HepG2 (cell line): ENCODE measurements around the gene SRPRB. TPM values are rescaled to one million over a fixed set of nuclear protein-coding genes. Genes with fewer than 3 reads are reported as not detected.

Experiments used
- ATAC-seq: fragments of 200-7000 bp; cut with Tn5 transposase; 3 replicates; pipeline ENCODE4 v1.9.1; 2020; ENCODE audit warnings: mild to moderate bottlenecking, moderate library complexity
- BruUV-seq: library from RNA; stranded (reverse); fragments of 400-500 nt; replicated peaks from 2 replicates; lab custom pipeline; 2021; lab: Mats Ljungman, UMichigan
- CTCF ChIA-PET: fragments of 300-600 bp; formaldehyde crosslinking; extraction: SDS; loops from one replicate; lab custom pipeline; 2021; ENCODE audit warnings: low total read pairs, inconsistent platforms, low intra/inter-chr PET ratio; lab: Yijun Ruan, JAX
- POLR2A ChIA-PET: fragments of 350-600 bp; sonication (Branson Sonifier 250); formaldehyde crosslinking; loops from one replicate; lab custom pipeline; 2020; ENCODE audit warnings: antibody characterized with exemption, inconsistent platforms; lab: Yijun Ruan, JAX
- DNase-seq: peaks from one replicate; pipeline ENCODE4 v3.0.0-alpha.2; 2015; ENCODE audit warnings: low spot score
- FAIRE-seq: peaks from 3 replicates; lab custom pipeline; 2011; peaks lifted over from hg19 to GRCh38; lab: Jason Lieb, UNC
- H2AFZ ChIP-seq: one replicate; pipeline ENCODE4 v1.6.1; 2011; ENCODE audit warnings: low read length, inconsistent platforms
- H3K27ac ChIP-seq: fragments of 300-600 bp; 3 replicates; pipeline ENCODE4 v1.8.0; 2011; ENCODE audit warnings: mixed run types, mild to moderate bottlenecking, mixed read lengths, low read length, inconsistent platforms; ENCODE audit not compliant: insufficient read depth; ENCODE audit errors: extremely low read length
- H3K27me3 ChIP-seq, 2 experiments: fragments of 200-600 bp in 1 of 2; 2 replicates in 1 of 2; 3 replicates in 1 of 2; pipeline versions ENCODE4 v1.6.0 to v1.8.0; 2011; ENCODE audit warnings: low read length in 2 of 2, mild to moderate bottlenecking in 2 of 2, moderate library complexity in 2 of 2, inconsistent platforms in 1 of 2; ENCODE audit not compliant: insufficient read depth in 2 of 2, control insufficient read depth in 1 of 2
- H3K36me3 ChIP-seq, 2 experiments: fragments of 200-600 bp in 1 of 2; replicated peaks in 1 of 2; 2 replicates in 1 of 2; 3 replicates in 1 of 2; pipeline versions ENCODE4 v1.5.1 to v1.8.0; 2011; ENCODE audit warnings: low read length in 2 of 2, inconsistent platforms in 1 of 2; ENCODE audit not compliant: insufficient read depth in 2 of 2, control insufficient read depth in 1 of 2
- H3K4me1 ChIP-seq: 2 replicates; pipeline ENCODE4 v1.5.1; 2012; ENCODE audit warnings: low read length, inconsistent platforms; ENCODE audit not compliant: insufficient read depth
- H3K4me2 ChIP-seq: 2 replicates; pipeline ENCODE4 v1.6.0; 2011; ENCODE audit warnings: low read depth, low read length, inconsistent platforms
- H3K4me3 ChIP-seq, 3 experiments: fragments of 200-600 bp in 1 of 3; sonication (generic), shearing (Covaris generic) in 1 of 3; replicated peaks in 1 of 3; 2 replicates each; pipeline ENCODE4 v1.5.1; 2011 to 2016; ENCODE audit warnings: low read length in 3 of 3, inconsistent platforms in 2 of 3, low read depth in 2 of 3, mild to moderate bottlenecking in 2 of 3, control low read depth in 1 of 3, mixed read lengths in 1 of 3; ENCODE audit not compliant: insufficient read depth in 1 of 3
- H3K79me2 ChIP-seq: one replicate; pipeline ENCODE4 v1.6.1; 2011; ENCODE audit warnings: low read length, inconsistent platforms; ENCODE audit not compliant: insufficient read depth
- H3K9ac ChIP-seq: 2 replicates; pipeline ENCODE4 v1.6.0; 2011; ENCODE audit warnings: mild to moderate bottlenecking, low read depth, low read length, inconsistent platforms; ENCODE audit not compliant: insufficient read depth
- H3K9me3 ChIP-seq: 2 replicates; pipeline ENCODE4 v1.5.1; 2012; ENCODE audit warnings: mild to moderate bottlenecking, low read length
- H4K20me1 ChIP-seq: 2 replicates; pipeline ENCODE4 v1.6.0; 2011; ENCODE audit warnings: inconsistent platforms, mild to moderate bottlenecking, low read length, moderate library complexity; ENCODE audit not compliant: insufficient read depth
- KAT7 ChIP-seq: IDR thresholded peaks from 2 replicates; pipeline ENCODE4 v1.6.1; 2018; ENCODE audit warnings: borderline replicate concordance, missing compliant biosample characterization
- MEF2D ChIP-seq: sonication (generic); formaldehyde crosslinking; IDR thresholded peaks from 2 replicates; pipeline ENCODE4 v1.5.1; 2020; ENCODE audit warnings: mild to moderate bottlenecking, missing genetic modification reagents
- NCOA5 ChIP-seq: sonication (generic); formaldehyde crosslinking; IDR thresholded peaks from 2 replicates; pipeline ENCODE4 v1.4.0; 2020; ENCODE audit warnings: missing genetic modification reagents
- RAD51 ChIP-seq: fragments of 450-650 bp; IDR thresholded peaks from 2 replicates; pipeline ENCODE4 v1.6.1; 2016; ENCODE audit warnings: borderline replicate concordance
- RBM22 ChIP-seq: fragments of 200-400 bp; formaldehyde crosslinking; optimal IDR thresholded peaks from 2 replicates; pipeline ENCODE3; 2017; ENCODE audit warnings: mild to moderate bottlenecking, low read length, moderate library complexity
- STAT6 ChIP-seq: sonication (generic); formaldehyde crosslinking; IDR thresholded peaks from 2 replicates; pipeline ENCODE4 v1.4.0; 2020; ENCODE audit warnings: missing genetic modification reagents, mild to moderate bottlenecking, borderline replicate concordance
- ZNF564 ChIP-seq: sonication (generic); formaldehyde crosslinking; IDR thresholded peaks from 2 replicates; pipeline ENCODE4 v1.8.1; 2023; ENCODE audit warnings: mild to moderate bottlenecking, missing genetic modification reagents
- ZNF598 ChIP-seq: sonication (generic); formaldehyde crosslinking; IDR thresholded peaks from 2 replicates; pipeline ENCODE4 v1.5.1; 2020; ENCODE audit warnings: mild to moderate bottlenecking, missing genetic modification reagents, borderline replicate concordance
- ZNF607 ChIP-seq: sonication (generic); formaldehyde crosslinking; IDR thresholded peaks from 2 replicates; pipeline ENCODE4 v1.5.1; 2020; ENCODE audit warnings: missing genetic modification reagents, mild to moderate bottlenecking, borderline replicate concordance
- whole genome bisulfite sequencing: methylation state at CpG from one replicate; pipeline ENCODE4 v1.1.6; 2017; ENCODE audit warnings: low lambda C conversion rate; 5-methylcytosine and 5-hydroxymethylcytosine counted together
- in situ Hi-C: cut with HindIII; loops from 2 replicates; pipeline ENCODE4 v1.10.0; 2017; ENCODE audit warnings: low pct_unique_long_range_greater_than_20kb; ENCODE audit not compliant: extremely low pct_ligation_motif_present
- intact Hi-C: fragments of 100-400 bp; cut with micrococcal nuclease; formaldehyde crosslinking; loops from one replicate; pipeline ENCODE4 v1.10.0; 2022; ENCODE audit not compliant: unreplicated experiment
- polyA plus RNA-seq, 8 experiments: library from polyadenylated mRNA; depleted of rRNA in 3 of 8; stranded (reverse) in 7 of 8; unstranded in 1 of 8; fragments of >200 nt; fragmentation: Illumina TruSeq in 4 of 8; extraction: Trizol in 4 of 8; gene quantifications; 2 replicates each; pipeline versions ENCODE4 v1.2.1 to v1.2.3, GENCODE V29; 2011 to 2016; ENCODE audit warnings: low read depth in 4 of 8, missing spikeins in 1 of 8, mixed read lengths in 1 of 8; ENCODE audit not compliant: insufficient read depth in 1 of 8
- total RNA-seq, 5 experiments: library from RNA; depleted of rRNA; stranded (reverse); fragments of >200 nt; fragmentation: Illumina TruSeq; extraction: Trizol; gene quantifications; 2 replicates each; pipeline ENCODE4 v1.2.3, GENCODE V29; 2016; ENCODE audit warnings: low read depth in 1 of 5
- TF ChIP-seq, protein P1 (sequence below): sonication (generic); formaldehyde crosslinking; conservative IDR thresholded peaks from 2 replicates; pipeline ENCODE4 v1.8.1; 2023; ENCODE audit warnings: missing genetic modification reagents
- TF ChIP-seq, protein P2 (sequence below): sonication (generic); formaldehyde crosslinking; IDR thresholded peaks from 2 replicates; pipeline ENCODE4 v1.8.0; 2022; ENCODE audit warnings: mild to moderate bottlenecking, missing genetic modification reagents, moderate library complexity
- TF ChIP-seq, protein P3 (sequence below): sonication (generic); formaldehyde crosslinking; IDR thresholded peaks from 2 replicates; pipeline ENCODE4 v1.8.0; 2022; ENCODE audit warnings: missing genetic modification reagents, mild to moderate bottlenecking, inconsistent platforms, borderline replicate concordance
- TF ChIP-seq, protein P4 (sequence below): sonication (generic); formaldehyde crosslinking; IDR thresholded peaks from 2 replicates; pipeline ENCODE4 v1.5.0; 2020; ENCODE audit warnings: mild to moderate bottlenecking, missing genetic modification reagents, borderline replicate concordance

The SRPRB gene
- total and polyA plus RNA-seq, 2 of the 13 experiments (the other 11 are each of a cell fraction or from before 2014, with no cell fraction given): 41.0 to 111 TPM

DNA sequence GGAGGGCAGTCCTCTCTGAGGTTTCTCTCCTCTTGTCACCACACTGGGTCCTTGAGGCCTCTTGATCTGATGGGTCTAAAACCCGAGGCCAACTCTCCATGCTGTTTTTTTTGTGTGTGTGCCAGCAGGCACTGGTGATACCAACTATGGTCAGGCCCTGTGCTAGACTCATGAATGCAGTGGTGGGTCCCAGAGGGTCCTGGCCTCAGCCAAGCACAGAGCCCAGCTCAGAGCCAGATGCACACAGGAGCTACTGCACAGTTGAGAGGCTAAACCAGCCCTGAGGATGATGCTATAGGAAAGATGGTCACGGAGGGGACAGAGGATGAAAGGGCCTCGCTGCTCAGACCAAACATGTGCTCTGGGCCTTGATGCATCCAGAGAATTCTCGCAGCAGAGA lies 56.5 kb downstream of the SRPRB start:
- no peak overlapping the region for H3K4me2 ChIP-seq
- in situ Hi-C loops: no loop called here
- H3K9ac ChIP-seq: no peak overlapping the region
- H3K79me2 ChIP-seq: no peaks in the 10 kb centered on the region
- no peak overlapping the region for H3K4me3 ChIP-seq
- BruUV-seq: no TSS peak
- 0% methylated on average over 4 of the region's 4 CpGs for WGBS
- POLR2A ChIA-PET: no interaction called here
- H4K20me1 ChIP-seq: no peaks in the 10 kb centered on the region
- H3K27ac ChIP-seq: no peak overlapping the region
- FAIRE-seq: no peak
- CTCF ChIA-PET: no interaction called here
- H3K4me1 ChIP-seq: no peaks in the 10 kb centered on the region
- intact Hi-C loops: no loop called here
- no peak for DNase-seq
- no peaks in the 10 kb centered on the region for H3K36me3 ChIP-seq
- peaks cover 2 to 54% of the 10 kb centered on the region in 2 experiments for H3K27me3 ChIP-seq
- ATAC-seq: no peak
- no peak overlapping the region for H2AFZ ChIP-seq
- H3K9me3 ChIP-seq: no peaks in the 10 kb centered on the region
- TF ChIP-seq RBM22: no peak
- TF ChIP-seq MEF2D: no peak
- no peak for TF ChIP-seq ZNF598 (CRISPR knock-in tag)
- TF ChIP-seq NCOA5 (CRISPR knock-in tag): no peak
- TF ChIP-seq KAT7 (CRISPR knock-in tag): no peak
- no peak for TF ChIP-seq RAD51
- TF ChIP-seq, protein P1, sequence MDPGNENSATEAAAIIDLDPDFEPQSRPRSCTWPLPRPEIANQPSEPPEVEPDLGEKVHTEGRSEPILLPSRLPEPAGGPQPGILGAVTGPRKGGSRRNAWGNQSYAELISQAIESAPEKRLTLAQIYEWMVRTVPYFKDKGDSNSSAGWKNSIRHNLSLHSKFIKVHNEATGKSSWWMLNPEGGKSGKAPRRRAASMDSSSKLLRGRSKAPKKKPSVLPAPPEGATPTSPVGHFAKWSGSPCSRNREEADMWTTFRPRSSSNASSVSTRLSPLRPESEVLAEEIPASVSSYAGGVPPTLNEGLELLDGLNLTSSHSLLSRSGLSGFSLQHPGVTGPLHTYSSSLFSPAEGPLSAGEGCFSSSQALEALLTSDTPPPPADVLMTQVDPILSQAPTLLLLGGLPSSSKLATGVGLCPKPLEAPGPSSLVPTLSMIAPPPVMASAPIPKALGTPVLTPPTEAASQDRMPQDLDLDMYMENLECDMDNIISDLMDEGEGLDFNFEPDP: no peak
- no peak for TF ChIP-seq ZNF564 (CRISPR knock-in tag)
- TF ChIP-seq, protein P2, sequence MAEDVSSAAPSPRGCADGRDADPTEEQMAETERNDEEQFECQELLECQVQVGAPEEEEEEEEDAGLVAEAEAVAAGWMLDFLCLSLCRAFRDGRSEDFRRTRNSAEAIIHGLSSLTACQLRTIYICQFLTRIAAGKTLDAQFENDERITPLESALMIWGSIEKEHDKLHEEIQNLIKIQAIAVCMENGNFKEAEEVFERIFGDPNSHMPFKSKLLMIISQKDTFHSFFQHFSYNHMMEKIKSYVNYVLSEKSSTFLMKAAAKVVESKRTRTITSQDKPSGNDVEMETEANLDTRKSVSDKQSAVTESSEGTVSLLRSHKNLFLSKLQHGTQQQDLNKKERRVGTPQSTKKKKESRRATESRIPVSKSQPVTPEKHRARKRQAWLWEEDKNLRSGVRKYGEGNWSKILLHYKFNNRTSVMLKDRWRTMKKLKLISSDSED (CRISPR knock-in tag): no peak
- no peak for TF ChIP-seq STAT6 (CRISPR knock-in tag)
- no peak for TF ChIP-seq ZNF607 (CRISPR knock-in tag)
- TF ChIP-seq, protein P3, sequence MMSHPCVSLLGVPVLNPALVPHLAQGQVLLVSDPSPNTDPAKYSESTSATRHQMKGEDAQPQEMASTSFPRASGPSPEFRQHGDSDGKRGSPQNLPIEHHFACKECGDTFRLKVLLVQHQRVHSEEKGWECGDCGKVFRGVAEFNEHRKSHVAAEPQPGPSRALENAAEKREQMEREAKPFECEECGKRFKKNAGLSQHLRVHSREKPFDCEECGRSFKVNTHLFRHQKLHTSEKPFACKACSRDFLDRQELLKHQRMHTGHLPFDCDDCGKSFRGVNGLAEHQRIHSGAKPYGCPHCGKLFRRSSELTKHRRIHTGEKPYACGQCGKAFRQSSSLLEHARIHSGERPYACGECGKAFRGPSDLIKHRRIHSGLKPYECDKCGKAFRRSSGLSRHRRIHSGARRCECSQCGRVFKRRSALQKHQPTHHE: no peak
- TF ChIP-seq, protein P4, sequence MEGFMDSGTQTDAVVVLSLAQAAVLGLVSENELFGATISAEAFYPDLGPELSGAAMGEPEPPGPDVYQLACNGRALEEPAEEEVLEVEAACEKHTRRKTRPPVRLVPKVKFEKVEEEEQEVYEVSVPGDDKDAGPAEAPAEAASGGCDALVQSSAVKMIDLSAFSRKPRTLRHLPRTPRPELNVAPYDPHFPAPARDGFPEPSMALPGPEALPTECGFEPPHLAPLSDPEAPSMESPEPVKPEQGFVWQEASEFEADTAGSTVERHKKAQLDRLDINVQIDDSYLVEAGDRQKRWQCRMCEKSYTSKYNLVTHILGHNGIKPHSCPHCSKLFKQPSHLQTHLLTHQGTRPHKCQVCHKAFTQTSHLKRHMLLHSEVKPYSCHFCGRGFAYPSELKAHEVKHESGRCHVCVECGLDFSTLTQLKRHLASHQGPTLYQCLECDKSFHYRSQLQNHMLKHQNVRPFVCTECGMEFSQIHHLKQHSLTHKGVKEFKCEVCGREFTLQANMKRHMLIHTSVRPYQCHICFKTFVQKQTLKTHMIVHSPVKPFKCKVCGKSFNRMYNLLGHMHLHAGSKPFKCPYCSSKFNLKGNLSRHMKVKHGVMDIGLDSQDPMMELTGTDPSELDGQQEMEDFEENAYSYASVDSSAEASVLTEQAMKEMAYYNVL (CRISPR knock-in tag): no peak
